ENCODE measurements around the gene NFATC1. TPM values are rescaled to one million over a fixed set of nuclear protein-coding genes. Genes with fewer than 3 reads are reported as not detected.

The NFATC1 gene
- total RNA-seq, 1 donor from 2014 or later, result 21.9 TPM

GRCh38 chr18:79458917-79459803 is 63.4 kb downstream of the NFATC1 start:
- no peak for TF ChIP-seq POLR2AphosphoS5 (IDR thresholded peaks at IDR 0.05; ENCODE audit: insufficient read depth in 1 of 2, low read depth in 1 of 2)
- no peak for TF ChIP-seq CTCF (IDR thresholded peaks at IDR 0.05)
- TF ChIP-seq POLR2A (IDR thresholded peaks at IDR 0.05), result no peak
- Histone ChIP-seq H3K4me1 (peaks cover 27% of the 10 kb centered on the region), H3K9me3 (no peaks in the 10 kb centered on the region), H3K27me3 (no peaks in the 10 kb centered on the region), H3K27ac (peak overlapping the region; percentile 16), H3K36me3 (no peaks in the 10 kb centered on the region), H3K4me3 (no peak overlapping the region)
- intact Hi-C loops (cut with DNase I), result loop anchor here (5.0 kb wide), 1 partner anchor 62 kb away; the partner anchor contains the start of gene NFATC1
- no peak for DNase-seq (ENCODE audit: extremely low spot score in 2 of 2)

GRCh38 chr18:79459946-79460480 is 64.3 kb downstream of the NFATC1 start:
- Histone ChIP-seq H3K4me1 (peaks cover 27% of the 10 kb centered on the region), H3K9me3 (no peaks in the 10 kb centered on the region), H3K27ac (no peak overlapping the region), H3K4me3 (no peak overlapping the region), H3K36me3 (no peaks in the 10 kb centered on the region), H3K27me3 (no peaks in the 10 kb centered on the region)
- intact Hi-C loops (cut with DNase I), result loop anchor here (5.0 kb wide), 1 partner anchor 63 kb away; the partner anchor contains the start of gene NFATC1
- no peak for TF ChIP-seq POLR2AphosphoS5 (IDR thresholded peaks at IDR 0.05; ENCODE audit: insufficient read depth in 1 of 2, low read depth in 1 of 2)
- no peak for TF ChIP-seq POLR2A (IDR thresholded peaks at IDR 0.05)
- no peak for TF ChIP-seq CTCF (IDR thresholded peaks at IDR 0.05)
- DNase-seq (ENCODE audit: extremely low spot score in 2 of 2), result no peak

- no peak overlapping the region for H3K27ac ChIP-seq
Observed at GRCh38 chr18:79460481-79461300, 65.0 kb downstream of the NFATC1 start.

GRCh38 chr18:79461627-79462026 is 65.9 kb downstream of the NFATC1 start:
- Histone ChIP-seq H3K27ac (no peak overlapping the region), H3K27me3 (no peaks in the 10 kb centered on the region), H3K4me1 (peaks cover 27% of the 10 kb centered on the region), H3K36me3 (no peaks in the 10 kb centered on the region), H3K9me3 (no peaks in the 10 kb centered on the region), H3K4me3 (no peak overlapping the region)
- no peak for DNase-seq (ENCODE audit: extremely low spot score in 2 of 2)
- intact Hi-C loops (cut with DNase I), result no loop called here
- no peak for TF ChIP-seq CTCF (IDR thresholded peaks at IDR 0.05)
- TF ChIP-seq POLR2AphosphoS5 (IDR thresholded peaks at IDR 0.05; ENCODE audit: insufficient read depth in 1 of 2, low read depth in 1 of 2), result no peak
- no peak for TF ChIP-seq POLR2A (IDR thresholded peaks at IDR 0.05)

More at GRCh38 chr18:79460481-79461300, 65.0 kb downstream of the NFATC1 start:
- Histone ChIP-seq H3K4me3 (no peak overlapping the region), H3K27me3 (no peaks in the 10 kb centered on the region), H3K9me3 (no peaks in the 10 kb centered on the region), H3K36me3 (no peaks in the 10 kb centered on the region), H3K4me1 (peaks cover 27% of the 10 kb centered on the region)
- TF ChIP-seq POLR2A (IDR thresholded peaks at IDR 0.05) (no peak), CTCF (IDR thresholded peaks at IDR 0.05) (no peak), POLR2AphosphoS5 (IDR thresholded peaks at IDR 0.05; ENCODE audit: insufficient read depth in 1 of 2, low read depth in 1 of 2) (no peak)
- no peak for DNase-seq (ENCODE audit: extremely low spot score in 2 of 2)
- intact Hi-C loops (cut with DNase I), result no loop called here

Data from vagina (tissue), 2 donors.